HG03060 (cell line): Measurements from ENCODE around the gene FGD5.

ENCODE experiments used
- ATAC-seq: cut with Tn5 transposase; IDR thresholded peaks from one replicate; pipeline ENCODE4 v1.9.1; 2021; ENCODE audit warnings: low read depth, moderate number of reproducible peaks; ENCODE audit not compliant: unreplicated experiment

FGD5 gene

DNA sequence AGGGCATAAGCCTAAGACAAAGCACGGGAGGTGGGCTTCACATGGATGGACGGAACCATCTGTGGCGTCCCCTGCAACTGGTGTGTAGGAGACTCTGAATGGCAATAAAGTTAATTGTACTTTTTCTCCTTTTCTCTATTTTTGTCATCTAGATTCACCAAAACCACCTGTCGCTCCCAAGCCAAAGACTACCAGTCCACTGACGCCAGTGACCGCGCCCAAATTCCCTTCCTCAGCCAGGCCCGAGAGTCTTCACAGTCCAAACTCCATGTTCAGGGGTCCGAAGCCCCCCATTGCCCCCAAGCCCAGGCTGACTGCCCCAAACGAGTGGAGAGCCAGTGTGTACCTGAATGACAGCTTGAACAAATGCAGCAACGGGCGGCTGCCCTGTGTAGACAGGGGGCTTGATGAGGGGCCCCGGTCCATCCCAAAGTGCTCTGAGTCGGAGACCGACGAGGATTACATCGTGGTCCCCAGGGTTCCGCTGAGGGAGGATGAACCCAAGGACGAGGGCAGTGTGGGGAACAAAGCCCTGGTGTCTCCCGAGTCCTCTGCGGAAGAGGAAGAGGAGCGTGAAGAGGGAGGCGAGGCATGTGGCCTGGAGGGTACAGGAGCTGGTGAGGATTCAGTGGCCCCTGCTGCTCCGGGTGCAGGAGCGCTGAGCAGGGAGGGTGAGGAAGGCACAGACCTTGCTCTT, at the start of gene FGD5:
FGD5 (plus strand) TSS at position 159 of the 697 bp plus-strand sequence; CDS start at position 269, 110 bp downstream.
- ATAC-seq, result no peak

GRCh38 chr3:14769544-14770325, 49.0 kb upstream of the FGD5 start:
- ATAC-seq, result no peak

- ATAC-seq, result no peak
Measured at GRCh38 chr3:14770591-14770990, 48.2 kb upstream of the FGD5 start.

- no peak for ATAC-seq
Measured at GRCh38 chr3:14771593-14772497, 46.9 kb upstream of the FGD5 start.

- no peak for ATAC-seq
Measured at GRCh38 chr3:14772533-14773138, 46.1 kb upstream of the FGD5 start.

- ATAC-seq, result no peak
Measured at GRCh38 chr3:14773281-14773680, 45.5 kb upstream of the FGD5 start.

DNA sequence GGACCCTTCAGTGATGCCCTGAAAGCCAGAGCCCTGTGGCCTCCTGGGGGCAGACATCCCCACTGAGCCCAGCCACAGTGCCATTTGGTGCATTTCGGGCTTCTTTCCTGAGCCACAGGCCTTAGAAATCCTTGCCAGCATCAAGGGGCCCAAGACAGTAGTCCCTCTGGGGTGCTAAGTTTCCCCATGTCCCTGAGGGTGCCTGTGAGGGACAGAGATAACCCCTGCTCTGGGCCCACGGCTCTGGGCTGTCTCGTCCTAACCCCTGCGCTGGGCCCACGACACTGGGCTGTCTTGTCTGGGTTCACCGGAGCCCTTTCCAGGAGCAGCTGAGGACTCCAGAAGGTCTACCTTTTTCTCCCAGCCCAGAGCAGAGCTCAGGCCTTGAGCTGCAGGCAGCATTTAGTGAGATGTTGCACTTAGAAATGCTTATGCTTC, 45.1 kb upstream of the FGD5 start:
- no peak for ATAC-seq

DNA sequence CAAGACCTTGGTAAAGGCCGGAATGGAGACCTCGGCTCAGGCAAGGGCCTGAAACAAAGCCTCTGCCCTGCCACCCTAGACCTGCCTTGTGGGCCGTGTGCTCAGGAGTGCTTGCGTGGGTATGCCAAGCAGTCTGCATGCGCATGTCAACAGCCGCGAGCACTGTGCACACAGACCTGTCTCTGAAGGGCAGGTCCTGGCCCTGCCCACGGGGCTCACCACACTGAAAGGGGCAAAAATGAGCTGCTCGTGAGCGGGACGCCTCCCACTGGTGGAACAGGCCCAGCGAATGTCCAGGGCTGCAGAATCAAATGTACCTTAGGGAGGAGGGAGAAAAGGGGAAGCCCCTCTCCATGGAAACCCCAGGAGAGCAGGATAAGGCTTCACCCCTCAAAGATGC, 44.3 kb upstream of the FGD5 start:
- no peak for ATAC-seq

DNA sequence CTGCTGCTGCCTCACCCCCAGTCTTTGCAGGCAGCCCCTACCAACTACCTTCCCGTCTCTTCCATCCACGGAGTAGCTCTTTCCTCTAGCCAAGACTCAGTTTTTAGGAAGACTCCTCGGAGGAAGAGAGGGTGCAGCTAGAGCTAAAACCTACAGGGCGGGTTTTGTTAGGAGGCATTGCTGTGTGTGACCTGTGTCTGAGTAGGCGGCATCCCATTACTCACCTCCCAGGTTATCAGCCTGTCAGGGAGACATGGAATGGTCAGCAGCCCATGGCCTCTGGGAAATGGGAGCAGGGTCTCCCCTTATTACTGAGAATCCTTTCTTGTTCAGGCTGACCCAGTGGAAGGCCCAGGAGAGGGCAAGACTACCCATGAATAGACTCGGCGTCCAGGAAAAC, 43.8 kb upstream of the FGD5 start:
- ATAC-seq, result no peak

GRCh38 chr3:14775563-14775962, 43.2 kb upstream of the FGD5 start:
- no peak for ATAC-seq

DNA sequence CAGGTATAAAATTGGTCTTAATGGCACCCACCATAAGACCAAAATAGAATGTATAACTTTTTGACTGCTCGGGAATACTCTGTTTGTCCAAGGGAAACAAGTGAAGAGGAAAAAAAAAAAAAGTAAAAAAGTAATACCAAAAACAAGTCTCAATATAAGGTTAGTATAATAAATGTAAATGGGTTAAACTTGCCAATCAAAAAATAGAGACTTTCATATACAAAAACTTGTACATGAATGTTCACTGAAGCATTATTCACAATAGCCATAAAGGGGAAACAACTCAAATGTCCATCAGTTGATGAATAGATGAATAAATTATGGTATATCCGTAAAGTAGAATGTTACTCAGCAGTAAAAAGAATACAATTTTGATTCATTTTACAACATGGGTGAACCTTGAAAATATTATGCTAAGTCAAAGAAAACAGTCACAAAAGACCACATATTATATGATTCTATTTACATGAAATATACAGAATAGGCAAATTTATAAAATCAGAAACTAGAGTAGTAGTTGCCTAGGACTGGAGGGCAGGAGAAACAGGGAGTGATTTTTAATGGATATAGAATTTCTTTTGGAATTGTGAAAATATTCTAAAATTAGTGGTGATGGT, 39.6 kb upstream of the FGD5 start:
- no peak for ATAC-seq

GRCh38 chr3:14780927-14781507, 37.7 kb upstream of the FGD5 start:
- ATAC-seq, result no peak

- no peak for ATAC-seq
Measured at GRCh38 chr3:14783480-14784086, 35.2 kb upstream of the FGD5 start.

- ATAC-seq, result no peak
Measured at GRCh38 chr3:14784087-14784681, 34.6 kb upstream of the FGD5 start.

- ATAC-seq, result no peak
Measured at GRCh38 chr3:14785207-14786155, 33.3 kb upstream of the FGD5 start.

DNA sequence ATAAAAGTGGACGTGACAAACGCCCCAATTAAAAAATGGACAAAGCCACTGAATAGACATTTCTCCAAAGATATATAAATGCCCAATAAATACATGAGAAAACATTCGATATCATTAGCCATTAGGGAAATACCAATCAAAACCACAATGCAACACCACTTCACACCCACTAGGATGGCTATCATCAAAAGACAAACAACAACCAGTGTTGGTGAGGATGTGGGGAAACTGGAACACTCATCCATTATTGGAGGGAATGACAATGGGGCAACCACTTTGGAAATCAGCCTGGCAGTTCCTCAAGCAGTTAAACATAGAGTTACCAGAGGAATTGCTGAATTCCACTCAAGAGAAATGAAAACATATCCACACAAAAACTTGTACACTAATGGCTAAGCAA, 32.4 kb upstream of the FGD5 start:
- ATAC-seq, result no peak

DNA sequence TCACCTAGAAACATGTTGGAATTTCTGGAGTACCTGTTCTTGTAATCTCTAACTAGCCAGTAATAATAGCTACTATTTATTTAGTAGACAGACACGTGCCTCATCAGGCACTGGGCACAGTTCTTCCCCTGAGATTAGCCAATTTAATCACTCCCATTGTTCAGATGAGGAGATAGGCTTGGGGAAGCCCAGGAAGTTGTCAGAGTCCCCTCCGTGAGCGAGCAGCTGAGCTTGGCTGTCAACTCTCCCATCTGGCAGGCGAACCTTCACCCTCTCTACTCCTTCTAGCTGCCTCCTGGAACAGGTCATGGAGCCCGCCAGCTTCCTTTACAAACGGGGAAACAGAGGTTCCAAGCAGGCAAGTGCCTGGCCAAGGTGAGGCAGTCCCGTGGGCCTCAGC, 31.1 kb upstream of the FGD5 start:
- no peak for ATAC-seq

DNA sequence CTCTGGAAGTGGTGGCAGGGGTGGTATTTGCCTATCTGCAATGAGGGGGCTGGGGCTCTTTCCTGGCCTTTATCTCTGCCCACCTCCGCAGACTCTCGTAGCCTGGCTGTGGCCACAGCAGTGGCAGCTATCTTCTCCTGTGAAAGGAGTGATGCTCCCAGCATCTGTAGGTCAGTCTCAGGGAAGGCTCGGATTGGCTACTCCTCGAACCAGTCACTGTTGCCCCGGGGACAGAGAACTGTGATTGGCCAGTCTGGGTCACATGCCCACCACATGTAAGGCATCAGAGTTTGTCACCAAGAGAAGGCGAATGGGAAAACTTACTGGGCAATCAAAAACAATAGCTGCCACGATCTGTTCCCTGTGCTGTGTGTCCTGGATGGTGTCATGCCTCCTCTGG, 30.1 kb upstream of the FGD5 start:
- no peak for ATAC-seq
